Measurements from ENCODE around the gene RAB30.

RAB30 gene

GRCh38 chr11:83057721-83058120, 14.0 kb downstream of the RAB30 start:
- no peaks in the 10 kb centered on the region for H3K36me3 ChIP-seq (ENCODE audit: insufficient read depth, insufficient read length, low read length)
- H3K4me3 ChIP-seq (ENCODE audit: insufficient read length, low read depth): no peak overlapping the region
- DNase-seq (ENCODE audit: low read depth, low spot score): no peak
- no peak overlapping the region for H3K9ac ChIP-seq (ENCODE audit: insufficient read length, low read depth)
- no peaks in the 10 kb centered on the region for H3K4me1 ChIP-seq (ENCODE audit: insufficient read depth, insufficient read length)
- TF ChIP-seq ZNF274 (IDR thresholded peaks at IDR 0.05; ENCODE audit: low read depth, low read length) (no peak), SUZ12 (IDR thresholded peaks at IDR 0.05; ENCODE audit: extremely low read depth, insufficient read depth, insufficient read length) (no peak), YY1 (IDR thresholded peaks at IDR 0.05; ENCODE audit: insufficient read depth, insufficient read length) (no peak)
- no peaks in the 10 kb centered on the region for H3K9me3 ChIP-seq (ENCODE audit: insufficient read depth, low read length)
- H3K27me3 ChIP-seq (ENCODE audit: insufficient read depth, insufficient read length): no peaks in the 10 kb centered on the region

- H3K4me1 ChIP-seq (ENCODE audit: insufficient read depth, insufficient read length): no peaks in the 10 kb centered on the region
- H3K9ac ChIP-seq (ENCODE audit: insufficient read length, low read depth): no peak overlapping the region
- H3K27me3 ChIP-seq (ENCODE audit: insufficient read depth, insufficient read length): no peaks in the 10 kb centered on the region
- no peak overlapping the region for H3K4me3 ChIP-seq (ENCODE audit: insufficient read length, low read depth)
- no peak for DNase-seq (ENCODE audit: low read depth, low spot score)
- H3K9me3 ChIP-seq (ENCODE audit: insufficient read depth, low read length): no peaks in the 10 kb centered on the region
- H3K36me3 ChIP-seq (ENCODE audit: insufficient read depth, insufficient read length, low read length): no peaks in the 10 kb centered on the region
- TF ChIP-seq YY1 (IDR thresholded peaks at IDR 0.05; ENCODE audit: insufficient read depth, insufficient read length) (no peak), SUZ12 (IDR thresholded peaks at IDR 0.05; ENCODE audit: extremely low read depth, insufficient read depth, insufficient read length) (no peak), ZNF274 (IDR thresholded peaks at IDR 0.05; ENCODE audit: low read depth, low read length) (no peak)
Observed at GRCh38 chr11:83056611-83057010, 15.1 kb downstream of the RAB30 start.

DNA sequence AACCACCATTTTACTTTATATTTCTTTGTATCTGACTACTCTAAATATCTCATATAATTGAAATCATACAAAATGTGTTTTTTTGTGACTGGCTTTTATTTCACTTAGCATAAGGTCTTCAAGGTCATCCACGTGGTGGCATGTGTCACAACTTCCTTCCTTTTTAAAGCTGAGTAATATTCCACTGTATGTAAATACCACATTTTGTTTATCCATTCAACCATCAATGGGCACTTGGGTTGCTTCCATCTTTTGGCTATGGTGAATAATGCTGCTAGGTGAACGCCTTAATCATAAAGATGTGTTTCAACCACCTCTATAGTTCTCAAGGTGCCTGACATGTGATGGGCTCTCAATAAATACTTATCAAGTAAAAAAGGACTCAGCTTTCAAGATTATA, 15.5 kb downstream of the RAB30 start:
- Histone ChIP-seq H3K4me3 (ENCODE audit: insufficient read length, low read depth) (no peak overlapping the region), H3K4me1 (ENCODE audit: insufficient read depth, insufficient read length) (no peaks in the 10 kb centered on the region), H3K9ac (ENCODE audit: insufficient read length, low read depth) (no peak overlapping the region), H3K27me3 (ENCODE audit: insufficient read depth, insufficient read length) (no peaks in the 10 kb centered on the region), H3K36me3 (ENCODE audit: insufficient read depth, insufficient read length, low read length) (no peaks in the 10 kb centered on the region), H3K9me3 (ENCODE audit: insufficient read depth, low read length) (no peaks in the 10 kb centered on the region)
- no peak for DNase-seq (ENCODE audit: low read depth, low spot score)
- TF ChIP-seq ZNF274 (IDR thresholded peaks at IDR 0.05; ENCODE audit: low read depth, low read length) (no peak), SUZ12 (IDR thresholded peaks at IDR 0.05; ENCODE audit: extremely low read depth, insufficient read depth, insufficient read length) (no peak), YY1 (IDR thresholded peaks at IDR 0.05; ENCODE audit: insufficient read depth, insufficient read length) (no peak)

GRCh38 chr11:83054904-83055380, 16.8 kb downstream of the RAB30 start:
- Histone ChIP-seq H3K9me3 (ENCODE audit: insufficient read depth, low read length) (no peaks in the 10 kb centered on the region), H3K36me3 (ENCODE audit: insufficient read depth, insufficient read length, low read length) (no peaks in the 10 kb centered on the region), H3K4me3 (ENCODE audit: insufficient read length, low read depth) (no peak overlapping the region), H3K9ac (ENCODE audit: insufficient read length, low read depth) (no peak overlapping the region), H3K4me1 (ENCODE audit: insufficient read depth, insufficient read length) (no peaks in the 10 kb centered on the region), H3K27me3 (ENCODE audit: insufficient read depth, insufficient read length) (no peaks in the 10 kb centered on the region)
- no peak for TF ChIP-seq YY1 (IDR thresholded peaks at IDR 0.05; ENCODE audit: insufficient read depth, insufficient read length)
- no peak for TF ChIP-seq ZNF274 (IDR thresholded peaks at IDR 0.05; ENCODE audit: low read depth, low read length)
- no peak for TF ChIP-seq SUZ12 (IDR thresholded peaks at IDR 0.05; ENCODE audit: extremely low read depth, insufficient read depth, insufficient read length)
- DNase-seq (ENCODE audit: low read depth, low spot score): no peak

GRCh38 chr11:83054001-83054400, 17.7 kb downstream of the RAB30 start:
- Histone ChIP-seq H3K9ac (ENCODE audit: insufficient read length, low read depth) (no peak overlapping the region), H3K27me3 (ENCODE audit: insufficient read depth, insufficient read length) (no peaks in the 10 kb centered on the region), H3K36me3 (ENCODE audit: insufficient read depth, insufficient read length, low read length) (no peaks in the 10 kb centered on the region), H3K4me1 (ENCODE audit: insufficient read depth, insufficient read length) (no peaks in the 10 kb centered on the region), H3K9me3 (ENCODE audit: insufficient read depth, low read length) (no peaks in the 10 kb centered on the region), H3K4me3 (ENCODE audit: insufficient read length, low read depth) (no peak overlapping the region)
- no peak for TF ChIP-seq SUZ12 (IDR thresholded peaks at IDR 0.05; ENCODE audit: extremely low read depth, insufficient read depth, insufficient read length)
- no peak for TF ChIP-seq YY1 (IDR thresholded peaks at IDR 0.05; ENCODE audit: insufficient read depth, insufficient read length)
- TF ChIP-seq ZNF274 (IDR thresholded peaks at IDR 0.05; ENCODE audit: low read depth, low read length): no peak
- DNase-seq (ENCODE audit: low read depth, low spot score): no peak

- TF ChIP-seq SUZ12 (IDR thresholded peaks at IDR 0.05; ENCODE audit: extremely low read depth, insufficient read depth, insufficient read length) (no peak), YY1 (IDR thresholded peaks at IDR 0.05; ENCODE audit: insufficient read depth, insufficient read length) (no peak), ZNF274 (IDR thresholded peaks at IDR 0.05; ENCODE audit: low read depth, low read length) (no peak)
- H3K27me3 ChIP-seq (ENCODE audit: insufficient read depth, insufficient read length): no peaks in the 10 kb centered on the region
- H3K4me1 ChIP-seq (ENCODE audit: insufficient read depth, insufficient read length): no peaks in the 10 kb centered on the region
- no peak overlapping the region for H3K9ac ChIP-seq (ENCODE audit: insufficient read length, low read depth)
- no peak overlapping the region for H3K4me3 ChIP-seq (ENCODE audit: insufficient read length, low read depth)
- no peaks in the 10 kb centered on the region for H3K9me3 ChIP-seq (ENCODE audit: insufficient read depth, low read length)
- no peak for DNase-seq (ENCODE audit: low read depth, low spot score)
- no peaks in the 10 kb centered on the region for H3K36me3 ChIP-seq (ENCODE audit: insufficient read depth, insufficient read length, low read length)
Observed at GRCh38 chr11:83051760-83052671, 19.7 kb downstream of the RAB30 start.

GRCh38 chr11:83047515-83048225, 24.0 kb downstream of the RAB30 start:
- DNase-seq (ENCODE audit: low read depth, low spot score): no peak
- Histone ChIP-seq H3K9ac (ENCODE audit: insufficient read length, low read depth) (no peak overlapping the region), H3K4me3 (ENCODE audit: insufficient read length, low read depth) (no peak overlapping the region), H3K36me3 (ENCODE audit: insufficient read depth, insufficient read length, low read length) (no peaks in the 10 kb centered on the region), H3K9me3 (ENCODE audit: insufficient read depth, low read length) (no peaks in the 10 kb centered on the region), H3K27me3 (ENCODE audit: insufficient read depth, insufficient read length) (no peaks in the 10 kb centered on the region), H3K4me1 (ENCODE audit: insufficient read depth, insufficient read length) (no peaks in the 10 kb centered on the region)
- TF ChIP-seq ZNF274 (IDR thresholded peaks at IDR 0.05; ENCODE audit: low read depth, low read length) (no peak), SUZ12 (IDR thresholded peaks at IDR 0.05; ENCODE audit: extremely low read depth, insufficient read depth, insufficient read length) (no peak), YY1 (IDR thresholded peaks at IDR 0.05; ENCODE audit: insufficient read depth, insufficient read length) (no peak)

Data from NT2/D1 (cell line).